Ovary (tissue), 3 donors: ENCODE data around the gene CEP68.

Source experiments
- CTCF ChIP-seq, 3 donors: fragments of 450-650 bp in 2 of 3; fragments of 200-600 bp in 1 of 3; IDR thresholded peaks; one replicate each; pipeline versions ENCODE4 v1.5.1 to v1.8.0; 2016 to 2022; ENCODE audit warnings: antibody characterized with exemption in 3 of 3, mild to moderate bottlenecking in 1 of 3
- EP300 ChIP-seq: sonication (generic); formaldehyde crosslinking; IDR thresholded peaks from one replicate; pipeline ENCODE4 v1.6.1; 2017; ENCODE audit warnings: antibody characterized with exemption
- POLR2A ChIP-seq: fragments of 450-650 bp; IDR thresholded peaks from one replicate; pipeline ENCODE4 v1.6.1; 2017; ENCODE audit warnings: antibody characterized with exemption, mild to moderate bottlenecking, moderate library complexity
- donor health status: DM: no; HTN: no; CAD: no.

- TF ChIP-seq CTCF (IDR thresholded peaks at IDR 0.05) (no peak), EP300 (no peak), POLR2A (no peak)
Measured at GRCh38 chr2:65134158-65134557, 77.9 kb downstream of the CEP68 start.
